H1 (cell line): Measurements from ENCODE around the gene PIK3R4. TPM values are rescaled to one million over a fixed set of nuclear protein-coding genes. Genes with fewer than 3 reads are reported as not detected.

Experiments
- CTCF ChIA-PET: fragments of 300-600 bp; sonication (Branson Sonifier 250); formaldehyde crosslinking; loops from one replicate; lab custom pipeline; 2021; ENCODE audit not compliant: partially characterized antibody; lab: Charles Lee
- POLR2A ChIA-PET: fragments of 300-600 bp; sonication (Branson Sonifier 250); formaldehyde crosslinking; loops from one replicate; lab custom pipeline; 2021; ENCODE audit warnings: inconsistent platforms; ENCODE audit not compliant: partially characterized antibody; lab: Charles Lee
- DNase-seq, 2 experiments: peaks; one replicate each; pipeline versions ENCODE4 v3.0.0 to v3.0.0-alpha.2; 2010 to 2022; ENCODE audit warnings: low spot score in 2 of 2, low read depth in 1 of 2, mixed read lengths in 1 of 2
- FAIRE-seq: peaks from 2 replicates; lab custom pipeline; 2011; peaks lifted over from hg19 to GRCh38; lab: Jason Lieb, UNC
- H2AFZ ChIP-seq: 2 replicates; pipeline ENCODE4 v1.8.1; 2012; ENCODE audit warnings: low read length, inconsistent platforms
- H2AK5ac ChIP-seq: 2 replicates; pipeline ENCODE4 v1.6.1; 2013; ENCODE audit warnings: low read depth, low read length
- H2BK120ac ChIP-seq: replicated peaks from 2 replicates; pipeline ENCODE3; 2013; ENCODE audit warnings: low read depth, low read length, inconsistent platforms
- H2BK12ac ChIP-seq: 2 replicates; pipeline ENCODE4 v1.6.1; 2013; ENCODE audit warnings: low read depth, low read length
- H2BK15ac ChIP-seq: 2 replicates; pipeline ENCODE4 v1.6.1; 2013; ENCODE audit warnings: low read length
- H2BK20ac ChIP-seq: 2 replicates; pipeline ENCODE4 v1.6.1; 2013; ENCODE audit warnings: low read length
- H2BK5ac ChIP-seq: 2 replicates; pipeline ENCODE4 v1.6.1; 2013; ENCODE audit warnings: low read depth, low read length
- H3K14ac ChIP-seq: 2 replicates; pipeline ENCODE4 v1.6.1; 2013; ENCODE audit warnings: inconsistent platforms; ENCODE audit not compliant: insufficient read length
- H3K18ac ChIP-seq: 2 replicates; pipeline ENCODE4 v1.6.1; 2013; ENCODE audit warnings: low read length; ENCODE audit errors: extremely low read depth
- H3K23ac ChIP-seq: 2 replicates; pipeline ENCODE4 v1.6.1; 2013; ENCODE audit warnings: inconsistent platforms; ENCODE audit not compliant: insufficient read length
- H3K23me2 ChIP-seq: 2 replicates; pipeline ENCODE4 v1.6.1; 2013; ENCODE audit warnings: low read depth, low read length
- H3K27ac ChIP-seq: 2 replicates; pipeline ENCODE4 v1.6.1; 2011; ENCODE audit warnings: low read depth, low read length, inconsistent platforms
- H3K27me3 ChIP-seq, 4 experiments: replicated peaks in 1 of 4; 1 replicate in 1 of 4; 2 replicates in 3 of 4; pipeline versions ENCODE4 v1.6.1 to v1.8.1; 2011 to 2013; ENCODE audit warnings: low read length in 3 of 4, mild to moderate bottlenecking in 3 of 4, inconsistent platforms in 2 of 4, mixed read lengths in 2 of 4, moderate library complexity in 1 of 4; ENCODE audit not compliant: control insufficient read depth in 3 of 4, insufficient read depth in 3 of 4; ENCODE audit errors: extremely low read depth in 1 of 4
- H3K36me3 ChIP-seq, 4 experiments: 2 replicates each; pipeline versions ENCODE4 v1.6.1 to v1.8.1; 2011 to 2013; ENCODE audit warnings: mild to moderate bottlenecking in 4 of 4, low read length in 3 of 4, moderate library complexity in 2 of 4, control low read depth in 1 of 4, inconsistent platforms in 1 of 4; ENCODE audit not compliant: insufficient read depth in 4 of 4, control insufficient read depth in 2 of 4
- H3K4ac ChIP-seq: replicated peaks from 2 replicates; pipeline ENCODE3; 2013; ENCODE audit warnings: low read length, low read depth, mixed read lengths, inconsistent platforms; ENCODE audit not compliant: insufficient read length
- H3K4me1 ChIP-seq, 4 experiments: replicated peaks in 1 of 4; 1 replicate in 1 of 4; 2 replicates in 3 of 4; pipeline versions ENCODE4 v1.6.1 to v1.8.1; 2011 to 2013; ENCODE audit warnings: low read length in 3 of 4, inconsistent platforms in 2 of 4, mixed read lengths in 1 of 4; ENCODE audit not compliant: insufficient read depth in 4 of 4, control insufficient read depth in 3 of 4
- H3K4me2 ChIP-seq, 2 experiments: 2 replicates each; pipeline versions ENCODE4 v1.6.1 to v1.8.1; 2011 to 2013; ENCODE audit warnings: low read depth in 2 of 2, low read length in 2 of 2, control low read depth in 1 of 2, inconsistent platforms in 1 of 2, mild to moderate bottlenecking in 1 of 2; ENCODE audit not compliant: insufficient read depth in 1 of 2
- H3K4me3 ChIP-seq, 4 experiments: fragments of 200-600, 300-600 bp in 1 of 4; sonication (generic), shearing (Covaris generic), sonication (Bioruptor Twin) in 1 of 4; 2 replicates each; pipeline versions ENCODE4 v1.5.1 to v1.8.1; 2011 to 2016; ENCODE audit warnings: low read length in 4 of 4, low read depth in 3 of 4, control low read depth in 2 of 4, inconsistent platforms in 2 of 4, mild to moderate bottlenecking in 2 of 4, mixed read lengths in 1 of 4, moderate library complexity in 1 of 4; ENCODE audit not compliant: insufficient read depth in 2 of 4; ENCODE audit errors: extremely low read depth in 1 of 4
- H3K56ac ChIP-seq: replicated peaks from 2 replicates; pipeline ENCODE3; 2013; ENCODE audit warnings: low read depth, mild to moderate bottlenecking, mixed read lengths, low read length, inconsistent platforms; ENCODE audit not compliant: insufficient read length
- H3K79me1 ChIP-seq: 2 replicates; pipeline ENCODE4 v1.6.1; 2013; ENCODE audit warnings: low read depth, low read length, control low read depth
- H3K79me2 ChIP-seq, 2 experiments: 2 replicates each; pipeline versions ENCODE4 v1.6.1 to v1.8.1; 2012 to 2013; ENCODE audit warnings: low read length in 2 of 2, mild to moderate bottlenecking in 2 of 2, inconsistent platforms in 1 of 2; ENCODE audit not compliant: insufficient read depth in 2 of 2, control insufficient read depth in 1 of 2
- H3K9ac ChIP-seq, 4 experiments: replicated peaks in 1 of 4; 1 replicate in 1 of 4; 2 replicates in 3 of 4; pipeline versions ENCODE4 v1.6.1 to v1.8.1; 2011 to 2013; ENCODE audit warnings: low read depth in 3 of 4, low read length in 3 of 4, control low read depth in 2 of 4, mild to moderate bottlenecking in 2 of 4, moderate library complexity in 2 of 4, inconsistent platforms in 1 of 4; ENCODE audit errors: extremely low read depth in 1 of 4
- H3K9me3 ChIP-seq, 2 experiments: 2 replicates each; pipeline versions ENCODE4 v1.6.1 to v1.8.1; 2012 to 2013; ENCODE audit warnings: mild to moderate bottlenecking in 2 of 2, moderate library complexity in 2 of 2, control low read depth in 1 of 2, inconsistent platforms in 1 of 2, low read depth in 1 of 2, low read length in 1 of 2, mixed read lengths in 1 of 2; ENCODE audit not compliant: insufficient read depth in 2 of 2
- H4K20me1 ChIP-seq, 2 experiments: replicated peaks in 1 of 2; 2 replicates each; pipeline versions ENCODE3 to v1.8.1; 2011 to 2013; ENCODE audit warnings: inconsistent platforms in 2 of 2, low read length in 2 of 2, mild to moderate bottlenecking in 1 of 2; ENCODE audit not compliant: insufficient read depth in 2 of 2, control insufficient read depth in 1 of 2
- H4K5ac ChIP-seq: 2 replicates; pipeline ENCODE4 v1.6.1; 2013; ENCODE audit warnings: low read length, low read depth, mixed read lengths, inconsistent platforms; ENCODE audit not compliant: insufficient read length
- H4K8ac ChIP-seq: 2 replicates; pipeline ENCODE4 v1.8.0; 2013; ENCODE audit warnings: mild to moderate bottlenecking, moderate library complexity, low read length, inconsistent platforms; ENCODE audit not compliant: insufficient read depth; ENCODE audit errors: extremely low read depth
- H4K91ac ChIP-seq: replicated peaks from 2 replicates; pipeline ENCODE3; 2013; ENCODE audit warnings: low read length, mixed read lengths, inconsistent platforms; ENCODE audit not compliant: insufficient read length
- CBX5 ChIP-seq: fragments of 300-800, 300-1000 bp; sonication (generic); IDR thresholded peaks from 2 replicates; pipeline ENCODE4 v1.7.1; 2016; ENCODE audit warnings: antibody characterized with exemption, low read length, low read depth
- CHD1 ChIP-seq: IDR thresholded peaks from 2 replicates; pipeline ENCODE4 v1.6.1; 2012; ENCODE audit warnings: low read depth, low read length, improper control_type of control experiment
- EGR1 ChIP-seq: IDR thresholded peaks from 2 replicates; pipeline ENCODE4 v1.6.1; 2011; ENCODE audit warnings: low read depth, low read length, borderline replicate concordance
- GABPA ChIP-seq: IDR thresholded peaks from 2 replicates; pipeline ENCODE4 v1.6.1; 2011; ENCODE audit warnings: mild to moderate bottlenecking, low read length, moderate library complexity, borderline replicate concordance; ENCODE audit not compliant: insufficient read depth
- HDAC2 ChIP-seq, 2 experiments: fragments of 300-600 bp in 1 of 2; sonication (generic) in 1 of 2; IDR thresholded peaks; 2 replicates each; pipeline ENCODE4 v1.6.1; 2011 to 2012; ENCODE audit warnings: low read depth in 2 of 2, low read length in 2 of 2, mild to moderate bottlenecking in 2 of 2, moderate library complexity in 2 of 2, borderline replicate concordance in 1 of 2, inconsistent platforms in 1 of 2
- HDAC6 ChIP-seq: IDR thresholded peaks from one replicate; pipeline ENCODE4 v1.7.1; 2012; ENCODE audit warnings: low read depth, mild to moderate bottlenecking, inconsistent platforms, low read length, moderate library complexity
- JUN ChIP-seq: IDR thresholded peaks from 2 replicates; pipeline ENCODE4 v1.6.1; 2011; ENCODE audit warnings: low read depth, mild to moderate bottlenecking, improper control_type of control experiment, low read length
- KDM1A ChIP-seq: fragments of 200-600, 300-600 bp; sonication (generic); IDR thresholded peaks from 2 replicates; pipeline ENCODE4 v1.7.1; 2016; ENCODE audit warnings: mild to moderate bottlenecking, low read length, borderline replicate concordance
- POU5F1 ChIP-seq: IDR thresholded peaks from 2 replicates; pipeline ENCODE4 v1.6.1; 2011; ENCODE audit warnings: low read depth, mild to moderate bottlenecking, low read length, moderate library complexity
- RFX5 ChIP-seq: IDR thresholded peaks from 2 replicates; pipeline ENCODE4 v1.6.1; 2011; ENCODE audit warnings: low read depth, low read length, improper control_type of control experiment, borderline replicate concordance
- RXRA ChIP-seq: IDR thresholded peaks from 2 replicates; pipeline ENCODE4 v1.6.1; 2011; ENCODE audit warnings: low read depth, mild to moderate bottlenecking, low read length, moderate library complexity; ENCODE audit not compliant: insufficient read depth
- SP2 ChIP-seq: IDR thresholded peaks from 2 replicates; pipeline ENCODE4 v1.6.1; 2012; ENCODE audit warnings: mild to moderate bottlenecking, low read length, inconsistent platforms
- SRF ChIP-seq: IDR thresholded peaks from 2 replicates; pipeline ENCODE4 v1.6.1; 2011; ENCODE audit warnings: mild to moderate bottlenecking, low read depth, low read length, moderate library complexity
- TCF12 ChIP-seq: IDR thresholded peaks from 2 replicates; pipeline ENCODE4 v1.6.1; 2011; ENCODE audit warnings: low read depth, mild to moderate bottlenecking, low read length
- YY1 ChIP-seq: IDR thresholded peaks from 2 replicates; pipeline ENCODE4 v1.6.1; 2011; ENCODE audit warnings: low read depth, mild to moderate bottlenecking, low read length
- WGBS, 2 experiments: shearing (Covaris generic) in 1 of 2; methylation state at CpG; one replicate each; pipeline versions ENCODE4 v1.1.6 to v1.1.7; 2013 to 2015; ENCODE audit warnings: low lambda C conversion rate in 2 of 2, mixed read lengths in 2 of 2, inconsistent platforms in 1 of 2, low coverage in 1 of 2, missing lambda C conversion rate in 1 of 2; ENCODE audit not compliant: insufficient replicate concordance in 2 of 2, insufficient coverage in 1 of 2, insufficient read length in 1 of 2; ENCODE audit errors: extremely low coverage in 1 of 2, missing lambda C conversion rate in 1 of 2; 5-methylcytosine and 5-hydroxymethylcytosine counted together
- polyA plus RNA-seq, 7 experiments: library from polyadenylated mRNA; depleted of rRNA in 3 of 7; stranded (reverse) in 5 of 7; unstranded in 2 of 7; fragments of >200 nt in 5 of 7; fragments of 200-250 nt in 2 of 7; gene quantifications; 1 replicate in 5 of 7; 2 replicates in 1 of 7; 4 replicates in 1 of 7; pipeline versions ENCODE4 v1.2.1 to v1.2.3, GENCODE V29; 2011 to 2013; ENCODE audit warnings: missing spikeins in 2 of 7, mixed read lengths in 2 of 7
- total RNA-seq: library from RNA; stranded (reverse); fragmentation: NEBNext Ultra II Directional; extraction: Animal tissue kit (Norgen Biotek cat#: 25700); gene quantifications from 2 replicates; pipeline ENCODE4 v1.2.1, GENCODE V29; 2021

The PIK3R4 gene
- total and polyA plus RNA-seq, 2 of the 8 experiments (the other 6 are each of a cell fraction or from before 2014, with no cell fraction given): 43.8 to 87.4 TPM

DNA sequence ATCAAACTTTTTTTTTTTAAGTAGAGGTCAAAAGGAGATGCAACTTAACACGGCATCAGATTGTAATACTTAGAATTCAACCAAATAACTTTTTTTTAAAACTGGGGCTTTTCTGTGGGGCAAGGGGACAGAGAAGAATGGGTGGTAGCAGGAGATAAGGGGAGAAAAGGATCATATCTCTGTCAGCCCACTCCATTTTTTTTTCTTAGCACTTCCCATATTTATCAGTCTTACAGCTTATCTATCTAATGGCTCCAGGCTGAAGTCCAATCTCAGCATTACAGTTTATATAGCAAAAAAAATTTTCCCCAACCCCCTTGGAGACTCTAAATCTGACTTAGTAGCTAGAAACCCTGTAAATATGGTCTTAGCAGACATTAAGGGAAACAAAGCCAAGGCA is 69.3 kb downstream of the PIK3R4 start:
- Histone ChIP-seq H4K5ac (no peak overlapping the region), H2BK20ac (no peak overlapping the region), H3K9me3 (no peaks in the 10 kb centered on the region), H3K79me1 (no peaks in the 10 kb centered on the region), H2AK5ac (no peak overlapping the region), H3K36me3 (peaks cover 3 to 32% (median 18%) of the 10 kb centered on the region in 4 experiments; a peak in 6 of 8 replicates), H3K4me1 (no peaks in the 10 kb centered on the region), H4K91ac (no peak overlapping the region), H3K27ac (no peak overlapping the region), H3K14ac (no peak overlapping the region), H2AFZ (no peak overlapping the region), H2BK12ac (no peak overlapping the region), H2BK120ac (no peak overlapping the region), H3K4ac (no peak overlapping the region), H3K56ac (no peak overlapping the region), H3K4me2 (no peak overlapping the region), H2BK15ac (no peak overlapping the region), H3K23me2 (no peaks in the 10 kb centered on the region), H2BK5ac (no peak overlapping the region), H3K4me3 (no peak overlapping the region), H3K18ac (no peak overlapping the region), H3K9ac (no peak overlapping the region), H4K8ac (no peak overlapping the region), H3K23ac (no peak overlapping the region), H3K79me2 (no peaks in the 10 kb centered on the region), H3K27me3 (peaks cover 0 to 1% (median 0%) of the 10 kb centered on the region in 4 experiments; a peak in 1 of 7 replicates), H4K20me1 (no peaks in the 10 kb centered on the region)
- WGBS, 2 experiments: 92% methylated on average over 1 of the region's 1 CpG; no CpG with 5 or more reads in 1 of the 2 experiments
- DNase-seq: no peak
- CTCF ChIA-PET: interaction anchor here (0.6 to 1.1 kb wide), 2 partner anchors 117 to 401 kb away, joined by 3 to 4 read pairs; no protein-coding TSS in a partner anchor
- FAIRE-seq: no peak
- POLR2A ChIA-PET: no interaction called here
- no peak for TF ChIP-seq HDAC6
- TF ChIP-seq TCF12: no peak
- TF ChIP-seq POU5F1: no peak
- no peak for TF ChIP-seq EGR1
- no peak for TF ChIP-seq HDAC2 (IDR thresholded peaks at IDR 0.05; ENCODE audit: borderline replicate concordance in 1 of 2, low read depth in 2 of 2, low read length in 2 of 2)
- TF ChIP-seq CBX5: no peak
- no peak for TF ChIP-seq SRF
- no peak for TF ChIP-seq YY1
- TF ChIP-seq SP2: no peak
- TF ChIP-seq JUN: no peak
- no peak for TF ChIP-seq RFX5
- no peak for TF ChIP-seq RXRA
- no peak for TF ChIP-seq KDM1A
- TF ChIP-seq GABPA: no peak
- no peak for TF ChIP-seq CHD1
